Duodenal mucosa (tissue), 2 donors: ENCODE data around the gene ADAMTS17.
"Not testable (repeated sequence)": the region's sequence is repeated elsewhere in the genome, so short reads cannot be mapped to it uniquely, and the experiment has no call there.

Experiments used
- H3K27ac ChIP-seq: one replicate; pipeline ENCODE4 v1.7.0; 2013; ENCODE audit warnings: low read depth, low read length
- H3K27me3 ChIP-seq, 2 donors: one replicate each; pipeline ENCODE4 v1.7.0; 2013; ENCODE audit warnings: low read length in 2 of 2, control low read depth in 1 of 2; ENCODE audit not compliant: insufficient read depth in 2 of 2, control insufficient read depth in 1 of 2
- H3K36me3 ChIP-seq, 2 donors: one replicate each; pipeline ENCODE4 v1.7.0; 2013; ENCODE audit warnings: low read length in 2 of 2, control low read depth in 1 of 2; ENCODE audit not compliant: insufficient read depth in 2 of 2, control insufficient read depth in 1 of 2
- H3K4me1 ChIP-seq, 2 donors: one replicate each; pipeline ENCODE4 v1.7.0; 2013; ENCODE audit warnings: low read length in 2 of 2, control low read depth in 1 of 2; ENCODE audit not compliant: insufficient read depth in 2 of 2, control insufficient read depth in 1 of 2
- H3K4me3 ChIP-seq, 2 donors: one replicate each; pipeline ENCODE4 v1.7.0; 2013; ENCODE audit warnings: low read length in 2 of 2, low read depth in 1 of 2
- H3K9ac ChIP-seq, 2 donors: one replicate each; pipeline ENCODE4 v1.7.0; 2013; ENCODE audit warnings: low read length in 2 of 2, low read depth in 1 of 2
- H3K9me3 ChIP-seq, 2 donors: one replicate each; pipeline ENCODE4 v1.7.0; 2013; ENCODE audit warnings: low read length in 2 of 2, control low read depth in 1 of 2; ENCODE audit not compliant: control insufficient read depth in 1 of 2

ADAMTS17 gene

DNA sequence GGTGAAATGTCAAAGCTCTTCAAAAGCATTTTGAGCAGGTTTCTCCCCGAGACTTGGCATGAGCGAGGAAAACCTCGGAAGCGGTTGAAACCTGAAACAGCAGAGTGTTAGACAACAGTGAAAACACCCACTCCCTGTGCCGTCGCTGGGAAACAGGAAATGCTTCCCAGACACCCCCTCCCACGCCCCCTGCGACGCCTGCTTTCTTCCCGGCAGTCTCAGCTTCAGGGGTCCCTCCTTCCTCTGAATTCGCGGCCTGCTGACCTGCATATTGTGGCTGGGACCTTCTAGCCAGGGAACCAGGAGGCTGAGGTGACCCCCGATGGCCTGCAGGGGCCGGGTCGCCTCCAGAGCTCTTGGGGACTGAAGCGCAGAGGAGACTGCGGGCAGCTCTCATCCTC is 357.9 kb downstream of the ADAMTS17 start:
- Histone ChIP-seq H3K36me3 (no peaks in the 10 kb centered on the region), H3K4me1 (no peaks in the 10 kb centered on the region), H3K4me3 (no peak overlapping the region), H3K27ac (peak overlapping the region; percentile 10), H3K9me3 (no peaks in the 10 kb centered on the region), H3K9ac (no peak overlapping the region), H3K27me3 (no peaks in the 10 kb centered on the region)

DNA sequence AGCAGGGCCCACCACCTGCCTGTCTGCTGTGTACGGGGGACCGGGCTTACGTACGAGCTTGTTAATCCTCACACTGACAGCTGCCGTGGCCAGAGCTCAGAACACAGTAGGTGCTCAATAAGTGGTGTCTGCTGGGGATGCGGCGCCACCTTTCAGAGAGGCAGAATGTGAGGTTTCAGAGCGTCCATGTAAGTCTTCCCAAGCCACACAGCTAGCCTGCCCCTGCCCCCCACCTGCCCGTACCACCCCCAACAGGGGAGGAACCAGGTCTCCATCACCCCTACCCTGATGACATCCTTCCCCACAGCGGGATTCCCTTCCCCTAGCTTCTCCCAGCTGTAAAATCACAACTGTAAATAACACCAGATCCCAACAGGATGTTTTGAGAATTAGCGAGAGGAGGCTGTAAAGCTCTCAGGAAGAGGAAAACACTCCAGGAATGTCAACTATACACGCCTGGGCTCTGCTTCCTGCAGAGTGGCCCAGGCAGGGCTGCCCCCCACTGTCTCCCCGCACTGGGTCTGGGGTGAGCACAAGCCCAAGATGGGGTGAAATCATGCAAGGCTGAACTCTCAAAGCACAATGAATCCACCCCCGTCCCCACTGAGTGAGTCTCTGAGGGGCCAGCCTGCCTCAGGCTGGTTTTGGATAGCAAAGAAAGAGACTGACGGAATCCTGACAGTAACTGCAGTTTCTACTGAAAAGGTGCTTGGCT is 358.4 kb downstream of the ADAMTS17 start:
- H3K9me3 ChIP-seq = no peaks in the 10 kb centered on the region
- H3K9ac ChIP-seq = no peak overlapping the region
- no peaks in the 10 kb centered on the region for H3K36me3 ChIP-seq
- H3K27me3 ChIP-seq = no peaks in the 10 kb centered on the region
- H3K4me1 ChIP-seq = no peaks in the 10 kb centered on the region
- peak overlapping the region; percentile 10 for H3K27ac ChIP-seq
- H3K4me3 ChIP-seq = no peak overlapping the region

DNA sequence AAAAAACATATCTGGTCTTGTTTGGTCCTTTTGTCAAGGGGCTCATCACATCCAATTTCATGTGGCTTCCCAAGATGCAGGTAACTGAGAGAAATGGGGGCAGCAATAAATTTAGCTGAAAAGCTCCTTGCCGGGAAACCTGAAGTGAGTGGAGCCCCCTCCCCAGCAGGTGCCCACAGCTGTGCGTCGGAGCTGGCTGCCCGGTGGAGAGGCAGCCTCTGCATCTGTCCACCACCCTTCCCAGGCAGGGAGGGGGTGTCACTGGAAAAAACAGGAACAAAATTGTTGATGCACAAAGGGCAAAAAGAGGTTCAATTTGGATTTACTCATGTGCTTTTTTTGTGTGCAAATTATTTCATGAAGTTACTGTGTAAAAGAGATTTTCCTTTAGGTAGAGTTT is 359.1 kb downstream of the ADAMTS17 start:
- Histone ChIP-seq H3K9me3 (no peaks in the 10 kb centered on the region), H3K36me3 (no peaks in the 10 kb centered on the region), H3K27ac (no peak overlapping the region), H3K4me3 (no peak overlapping the region), H3K9ac (no peak overlapping the region), H3K27me3 (no peaks in the 10 kb centered on the region), H3K4me1 (no peaks in the 10 kb centered on the region)

DNA sequence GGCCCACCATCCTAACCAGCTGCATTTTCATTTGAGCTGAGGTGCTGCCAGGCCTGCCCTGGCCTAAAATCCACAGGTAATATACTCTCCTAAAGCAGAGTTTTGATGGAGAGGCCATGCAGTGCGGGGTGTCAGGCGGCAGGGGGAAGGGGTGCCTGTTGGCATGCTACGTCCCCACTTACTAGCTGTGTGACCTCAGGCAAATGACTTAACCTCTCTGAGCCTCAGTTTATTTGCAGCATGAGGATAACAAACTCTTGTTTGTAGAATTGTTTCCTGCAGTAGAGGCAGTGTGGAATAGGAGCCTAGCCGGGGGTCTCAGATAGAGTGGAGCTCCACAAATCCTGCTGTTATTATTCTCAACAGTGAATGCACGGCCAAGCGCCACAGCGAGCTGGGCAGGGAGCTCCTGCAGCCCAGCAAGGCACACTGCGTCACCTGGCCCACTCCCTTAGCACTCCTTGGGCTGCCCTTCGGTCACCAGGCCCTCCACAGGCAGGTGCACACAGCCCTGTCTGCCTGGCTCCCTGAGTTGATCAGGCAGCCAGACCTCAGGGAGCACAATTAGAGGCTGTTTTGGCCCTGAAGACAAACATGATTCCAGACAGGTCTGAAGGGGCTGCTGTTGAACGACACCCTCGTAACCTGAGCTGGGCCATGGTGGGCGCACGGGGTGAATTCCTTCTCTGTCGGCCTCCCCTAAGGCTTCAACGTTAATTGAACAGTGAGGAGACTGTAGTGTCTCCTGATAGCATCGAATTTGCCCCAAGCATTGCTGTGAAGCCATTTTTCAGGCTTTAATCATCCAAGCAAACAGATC is 359.7 kb downstream of the ADAMTS17 start:
- H3K27me3 ChIP-seq = no peaks in the 10 kb centered on the region
- H3K4me1 ChIP-seq = no peaks in the 10 kb centered on the region
- H3K36me3 ChIP-seq = no peaks in the 10 kb centered on the region
- no peak overlapping the region for H3K4me3 ChIP-seq
- H3K9me3 ChIP-seq = no peaks in the 10 kb centered on the region
- no peak overlapping the region for H3K9ac ChIP-seq
- H3K27ac ChIP-seq = no peak overlapping the region

DNA sequence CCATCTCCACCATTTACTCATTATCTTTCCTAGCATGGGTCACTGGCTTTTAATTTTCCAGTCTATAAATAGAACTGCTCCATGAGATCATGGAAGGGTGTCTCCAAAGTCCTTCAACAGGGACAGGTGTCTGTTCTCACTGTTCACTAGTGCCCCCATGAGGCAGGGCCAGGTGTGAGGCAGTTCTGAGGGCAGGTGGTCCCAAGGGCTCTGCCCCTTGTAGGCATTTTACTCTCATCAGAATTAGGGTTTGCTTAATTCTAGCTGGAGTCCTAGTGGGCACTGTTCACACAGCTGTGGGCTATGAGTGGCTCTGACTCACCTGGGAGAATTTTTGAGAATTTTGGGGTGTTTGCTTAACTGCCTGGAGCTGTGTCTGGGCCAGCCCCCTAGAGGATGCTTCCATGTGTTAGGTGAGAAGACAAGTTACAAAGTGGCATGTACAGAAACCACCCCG is 360.6 kb downstream of the ADAMTS17 start:
- Histone ChIP-seq H3K36me3 (no peaks in the 10 kb centered on the region), H3K9me3 (no peaks in the 10 kb centered on the region), H3K4me1 (no peaks in the 10 kb centered on the region), H3K27ac (no peak overlapping the region), H3K9ac (no peak overlapping the region), H3K27me3 (no peaks in the 10 kb centered on the region), H3K4me3 (no peak overlapping the region)

DNA sequence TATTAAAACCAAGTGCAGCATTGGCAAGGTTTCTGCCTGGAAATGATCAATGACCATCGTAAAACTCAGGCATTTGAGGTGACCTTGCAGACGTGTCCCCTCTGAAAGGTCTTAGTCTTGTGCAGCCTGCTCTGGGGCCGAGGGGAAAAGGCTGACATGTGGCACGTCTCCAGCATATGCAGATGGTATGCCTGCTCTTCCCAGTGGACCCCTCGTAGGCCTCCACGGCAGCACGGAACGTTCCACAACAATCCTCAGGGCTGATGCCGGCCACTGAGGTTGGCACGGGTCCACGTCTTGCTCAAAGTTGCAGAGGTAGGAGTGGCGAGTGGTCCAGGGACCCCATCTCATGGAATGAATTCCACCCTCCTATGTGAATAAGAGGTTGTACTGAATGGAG is 361.0 kb downstream of the ADAMTS17 start:
- Histone ChIP-seq H3K4me1 (no peaks in the 10 kb centered on the region), H3K9me3 (no peaks in the 10 kb centered on the region), H3K9ac (no peak overlapping the region), H3K36me3 (no peaks in the 10 kb centered on the region), H3K4me3 (no peak overlapping the region), H3K27ac (no peak overlapping the region), H3K27me3 (no peaks in the 10 kb centered on the region)

DNA sequence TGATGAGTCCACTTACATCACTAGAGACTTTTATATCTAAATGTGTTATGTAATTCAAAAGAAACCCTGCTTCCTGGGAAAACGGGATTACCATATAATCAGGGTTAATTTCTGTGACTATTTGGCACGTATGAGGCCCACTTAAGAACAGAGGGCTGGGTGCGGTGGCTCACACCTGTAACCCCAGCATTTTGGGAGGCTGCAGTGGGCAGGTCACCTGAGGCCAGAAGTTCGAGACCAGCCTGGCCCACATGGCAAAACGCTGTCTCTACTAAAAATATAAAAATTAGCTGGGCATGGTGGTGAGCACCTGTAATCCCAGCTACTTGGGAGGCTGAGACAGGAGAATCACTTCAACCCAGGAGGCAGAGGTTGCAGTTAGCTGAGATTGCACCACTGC is 361.9 kb downstream of the ADAMTS17 start:
- H3K9me3 ChIP-seq, H3K27ac ChIP-seq, H3K27me3 ChIP-seq, H3K9ac ChIP-seq, H3K4me1 ChIP-seq, H3K4me3 ChIP-seq, H3K36me3 ChIP-seq: not testable (repeated sequence)

DNA sequence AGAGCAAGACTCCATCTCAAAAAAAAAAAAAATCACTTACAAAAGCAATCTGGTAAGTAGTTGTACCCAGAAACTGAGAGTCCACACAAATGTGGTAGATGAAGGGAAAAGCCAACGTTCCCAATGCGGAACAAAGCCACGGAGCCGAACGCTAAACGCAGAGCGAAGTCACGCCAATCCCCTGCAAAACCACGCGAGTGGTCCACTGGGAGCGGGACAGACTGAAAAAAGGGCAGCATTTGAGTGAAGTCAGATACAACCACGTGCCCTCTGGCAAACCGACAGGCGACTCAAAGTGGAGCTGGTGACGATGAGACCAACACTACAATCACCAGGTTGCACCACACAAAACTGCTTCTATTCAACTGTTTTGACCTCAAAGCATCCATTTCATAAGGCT is 362.4 kb downstream of the ADAMTS17 start:
- Histone ChIP-seq H3K27me3 (no peaks in the 10 kb centered on the region), H3K9me3 (no peaks in the 10 kb centered on the region), H3K27ac (no peak overlapping the region), H3K36me3 (no peaks in the 10 kb centered on the region), H3K4me3 (no peak overlapping the region), H3K9ac (no peak overlapping the region), H3K4me1 (no peaks in the 10 kb centered on the region)

DNA sequence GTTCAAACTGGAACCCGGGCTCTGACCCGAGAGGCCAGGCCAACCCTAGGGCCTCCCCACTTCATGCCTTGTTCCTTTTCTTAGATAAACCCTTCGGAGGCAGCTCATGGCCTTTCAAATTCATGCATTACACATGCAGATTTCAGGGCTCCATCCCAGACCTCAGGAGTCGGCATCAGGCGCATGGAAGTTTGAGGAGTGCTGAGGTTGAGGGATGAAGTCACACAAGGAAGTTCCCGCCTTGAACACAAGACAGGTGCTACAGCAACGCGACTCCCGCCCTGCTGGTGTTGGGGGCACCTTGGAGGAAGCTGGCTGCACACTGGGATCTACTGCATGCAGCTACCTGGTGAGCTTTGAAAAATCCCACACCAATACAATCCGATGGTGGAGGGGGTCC is 363.3 kb downstream of the ADAMTS17 start:
- Histone ChIP-seq H3K4me1 (no peaks in the 10 kb centered on the region), H3K9ac (no peak overlapping the region), H3K9me3 (no peaks in the 10 kb centered on the region), H3K4me3 (no peak overlapping the region), H3K36me3 (no peaks in the 10 kb centered on the region), H3K27me3 (no peaks in the 10 kb centered on the region), H3K27ac (no peak overlapping the region)

DNA sequence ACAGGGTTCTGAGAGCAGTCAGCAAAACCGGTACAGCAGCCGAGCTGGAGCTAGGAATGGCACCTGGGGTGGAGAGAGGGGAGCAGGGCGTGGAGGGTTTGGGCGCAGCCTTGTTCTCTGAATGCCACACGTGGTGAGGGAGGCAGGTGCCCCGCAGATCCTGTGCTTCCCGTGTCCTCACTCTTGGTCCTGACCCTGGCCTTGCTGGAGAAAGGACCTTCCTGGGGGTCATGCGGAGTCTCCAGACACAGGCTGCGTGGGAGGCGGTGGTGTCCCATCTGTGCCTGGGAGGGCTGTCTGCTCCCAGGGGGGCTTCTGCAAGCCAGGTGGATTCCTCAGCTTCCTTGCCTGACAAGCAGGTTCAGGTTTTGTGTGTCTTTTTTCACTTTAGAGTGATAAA is 363.8 kb downstream of the ADAMTS17 start:
- Histone ChIP-seq H3K27me3 (no peaks in the 10 kb centered on the region), H3K27ac (no peak overlapping the region), H3K9ac (no peak overlapping the region), H3K4me1 (no peaks in the 10 kb centered on the region), H3K4me3 (no peak overlapping the region), H3K9me3 (no peaks in the 10 kb centered on the region), H3K36me3 (no peaks in the 10 kb centered on the region)
